Measurements from ENCODE around the gene CRYZL1. TPM values are rescaled to one million over a fixed set of nuclear protein-coding genes. Genes with fewer than 3 reads are reported as not detected.
A peak's percentile ranks its signal among the peaks of the same experiment; 100 is the strongest.

Gene CRYZL1
- total and polyA plus RNA-seq, 12 donors, result 14.0 to 69.5 (median 33.4) TPM

GRCh38 chr21:33667636-33668035 is 26.1 kb upstream of the CRYZL1 start:
- Histone ChIP-seq H3K27me3 (no peaks in the 10 kb centered on the region), H3K27ac (peak overlapping the region in 2 of 5 donors; percentile 1 to 70), H3K4me3 (no peak overlapping the region), H3K9me3 (replicated peaks in 1 of 3) (no peaks in the 10 kb centered on the region), H3K4me1 (replicated peaks in 1 of 2) (peaks cover 12 to 29% of the 10 kb centered on the region in 2 donors), H3K36me3 (replicated peaks in 1 of 2) (no peaks in the 10 kb centered on the region)
- no peak for DNase-seq
- intact Hi-C loops (cut with DNase I), result no loop called here
- TF ChIP-seq CTCF (IDR thresholded peaks at IDR 0.05) (no peak), POLR2A (IDR thresholded peaks at IDR 0.05) (no peak)
- 86 to 91% (median 87%) methylated on average over 6 of the region's 6 CpGs for WGBS, 4 donors

GRCh38 chr21:33666153-33666552 is 24.6 kb upstream of the CRYZL1 start:
- Histone ChIP-seq H3K4me1 (replicated peaks in 1 of 2) (peaks cover 19 to 37% of the 10 kb centered on the region in 2 donors), H3K4me3 (no peak overlapping the region), H3K27me3 (no peaks in the 10 kb centered on the region), H3K36me3 (replicated peaks in 1 of 2) (no peaks in the 10 kb centered on the region), H3K9me3 (replicated peaks in 1 of 3) (no peaks in the 10 kb centered on the region), H3K27ac (no peak overlapping the region)
- WGBS, 4 donors, result 76 to 87% (median 79%) methylated on average over 2 of the region's 2 CpGs
- TF ChIP-seq POLR2A (IDR thresholded peaks at IDR 0.05), result no peak
- no peak for TF ChIP-seq CTCF (IDR thresholded peaks at IDR 0.05)
- intact Hi-C loops (cut with DNase I), result no loop called here
- DNase-seq, result no peak

- Histone ChIP-seq H3K36me3 (replicated peaks in 1 of 2) (no peaks in the 10 kb centered on the region), H3K27me3 (no peaks in the 10 kb centered on the region), H3K9me3 (replicated peaks in 1 of 3) (no peaks in the 10 kb centered on the region), H3K27ac (no peak overlapping the region), H3K4me1 (replicated peaks in 1 of 2) (peaks cover 24 to 42% of the 10 kb centered on the region in 2 donors), H3K4me3 (no peak overlapping the region)
- TF ChIP-seq POLR2A (IDR thresholded peaks at IDR 0.05) (no peak), CTCF (IDR thresholded peaks at IDR 0.05) (no peak)
- no peak for DNase-seq
- 96 to 98% (median 96%) methylated on average over 3 of the region's 3 CpGs for WGBS, 4 donors
- intact Hi-C loops (cut with DNase I), result no loop called here
These were observed 22.6 kb upstream of the CRYZL1 start for GRCh38 chr21:33664135-33664534.

GRCh38 chr21:33663241-33663640 is 21.7 kb upstream of the CRYZL1 start:
- intact Hi-C loops (cut with DNase I), result no loop called here
- 82 to 91% (median 87%) methylated on average over 2 of the region's 2 CpGs for WGBS, 4 donors
- TF ChIP-seq CTCF (IDR thresholded peaks at IDR 0.05) (no peak), POLR2A (IDR thresholded peaks at IDR 0.05) (no peak)

More at GRCh38 chr21:33663241-33663640, 21.7 kb upstream of the CRYZL1 start:
- peaks cover 19 to 39% of the 10 kb centered on the region in 2 donors for H3K4me1 ChIP-seq (replicated peaks in 1 of 2)
- no peaks in the 10 kb centered on the region for H3K27me3 ChIP-seq
- no peaks in the 10 kb centered on the region for H3K36me3 ChIP-seq (replicated peaks in 1 of 2)
- H3K9me3 ChIP-seq (replicated peaks in 1 of 3), result no peaks in the 10 kb centered on the region
- H3K27ac ChIP-seq, result no peak overlapping the region
- DNase-seq, result no peak
- H3K4me3 ChIP-seq, result no peak overlapping the region
